ENCODE results near the gene GZMM. TPM values are rescaled to one million over a fixed set of nuclear protein-coding genes. Genes with fewer than 3 reads are reported as not detected.

Gene GZMM
- polyA plus RNA-seq, 1 of the 3 experiments (the other 2 are of a cell fraction) = not detected

- ChIA-PET POLR2A (no interaction called here), CTCF (interaction anchor here (0.7 to 2.8 kb wide), 16 partner anchors 8 to 61 kb away, joined by 3 to 30 read pairs (median 6); partner anchors contain the start of gene BSG)
- H3K27ac ChIP-seq (ENCODE audit: low read depth in 2 of 2, low read length in 1 of 2) = no peak overlapping the region; a peak in 1 of 4 replicates
- DNase-seq = no peak
- 92% methylated on average over 17 of the region's 27 CpGs for WGBS (ENCODE audit: low lambda C conversion rate)
- H3K79me2 ChIP-seq (ENCODE audit: insufficient read depth) = peaks cover 22% of the 10 kb centered on the region
- no peak overlapping the region for H2AFZ ChIP-seq (ENCODE audit: low read depth)
- peaks cover 0 to 32% of the 10 kb centered on the region in 2 experiments for H3K36me3 ChIP-seq (replicated peaks in 1 of 2; ENCODE audit: control insufficient read depth in 1 of 2, insufficient read depth in 2 of 2, low read length in 1 of 2)
- H4K20me1 ChIP-seq (ENCODE audit: insufficient read depth) = peaks cover 56% of the 10 kb centered on the region
- H3K4me1 ChIP-seq (ENCODE audit: control insufficient read depth in 1 of 2, insufficient read depth in 2 of 2, low read depth in 1 of 2, low read length in 1 of 2) = peaks cover 1 to 6% of the 10 kb centered on the region in 2 experiments; a peak in 1 of 4 replicates
- H3F3A ChIP-seq (replicated peaks; ENCODE audit: insufficient read depth) = peaks cover 20% of the 10 kb centered on the region
- no peak overlapping the region for H3K9ac ChIP-seq
- no peak overlapping the region for H3K4me2 ChIP-seq
- H3K4me3 ChIP-seq (ENCODE audit: low read depth in 2 of 2, low read length in 1 of 2) = no peak overlapping the region; a peak in 1 of 4 replicates
- no peaks in the 10 kb centered on the region for H3K9me2 ChIP-seq
- TF ChIP-seq NRF1 (IDR thresholded peaks at IDR 0.05; ENCODE audit: low read depth, low read length) (no peak), YY1 (IDR thresholded peaks at IDR 0.05; ENCODE audit: low read depth) (no peak), FOXJ3 (CRISPR knock-in tag; IDR thresholded peaks at IDR 0.05) (no peak), GABPA (IDR thresholded peaks at IDR 0.05; ENCODE audit: low read depth) (no peak), CTCF (IDR thresholded peaks at IDR 0.05) (no peak), ELF1 (IDR thresholded peaks at IDR 0.05) (no peak), REST (IDR thresholded peaks at IDR 0.05; ENCODE audit: low read depth, low read length) (no peak), SIN3A (IDR thresholded peaks at IDR 0.05; ENCODE audit: borderline replicate concordance, low read depth, low read length) (no peak), USF2 (IDR thresholded peaks at IDR 0.05; ENCODE audit: borderline replicate concordance, low read depth, low read length) (no peak), IRF3 (IDR thresholded peaks at IDR 0.05; ENCODE audit: low read depth, low read length) (no peak), RXRA (IDR thresholded peaks at IDR 0.05; ENCODE audit: borderline replicate concordance, low read depth) (no peak), EP300 (IDR thresholded peaks at IDR 0.05; ENCODE audit: borderline replicate concordance in 1 of 2, low read depth in 1 of 2, low read length in 1 of 2) (no peak)
- no peaks in the 10 kb centered on the region for H3K9me3 ChIP-seq
- H3K27me3 ChIP-seq (ENCODE audit: insufficient read depth) = no peaks in the 10 kb centered on the region
These were observed 39.5 kb downstream of the GZMM start for GRCh38 chr19:583198-583967.
